HG03175 (cell line): ENCODE measurements around the gene DYSF.

Experiments used
- ATAC-seq: cut with Tn5 transposase; IDR thresholded peaks from one replicate; pipeline ENCODE4 v1.9.1; 2021; ENCODE audit warnings: mild to moderate bottlenecking, moderate library complexity; ENCODE audit not compliant: unreplicated experiment

Gene DYSF

GRCh38 chr2:71667256-71668182 lies 214.2 kb downstream of the DYSF start:
- ATAC-seq: no peak

GRCh38 chr2:71668326-71669057 lies 215.1 kb downstream of the DYSF start:
- no peak for ATAC-seq

- ATAC-seq: no peak
Observed at GRCh38 chr2:71669058-71669456, 215.7 kb downstream of the DYSF start.

GRCh38 chr2:71669628-71670429 lies 216.5 kb downstream of the DYSF start:
- no peak for ATAC-seq

GRCh38 chr2:71670430-71670795 lies 217.1 kb downstream of the DYSF start:
- no peak for ATAC-seq

- ATAC-seq: no peak
Observed at GRCh38 chr2:71671203-71671854, 218.0 kb downstream of the DYSF start.

- no peak for ATAC-seq
Observed at GRCh38 chr2:71671895-71672825, 218.8 kb downstream of the DYSF start.

GRCh38 chr2:71672826-71673795 lies 219.8 kb downstream of the DYSF start:
- no peak for ATAC-seq

GRCh38 chr2:71674158-71674851 lies 220.9 kb downstream of the DYSF start:
- no peak for ATAC-seq

- no peak for ATAC-seq
Observed at GRCh38 chr2:71675296-71675695, 221.9 kb downstream of the DYSF start.

GRCh38 chr2:71678874-71679273 lies 225.5 kb downstream of the DYSF start:
- ATAC-seq: no peak

GRCh38 chr2:71679491-71679890 lies 226.1 kb downstream of the DYSF start:
- ATAC-seq: no peak

- no peak for ATAC-seq
Observed at GRCh38 chr2:71680925-71681324, 227.6 kb downstream of the DYSF start.

GRCh38 chr2:71681626-71682025 lies 228.3 kb downstream of the DYSF start:
- ATAC-seq: no peak

GRCh38 chr2:71682341-71682740 lies 229.0 kb downstream of the DYSF start:
- no peak for ATAC-seq

- no peak for ATAC-seq
Observed at GRCh38 chr2:71683070-71683469, 229.7 kb downstream of the DYSF start.

- no peak for ATAC-seq
Observed at GRCh38 chr2:71683666-71684065, 230.3 kb downstream of the DYSF start.
